Measurements from ENCODE around the gene IFITM2.
A peak's percentile ranks its signal among the peaks of the same experiment; 100 is the strongest.

The IFITM2 gene

DNA sequence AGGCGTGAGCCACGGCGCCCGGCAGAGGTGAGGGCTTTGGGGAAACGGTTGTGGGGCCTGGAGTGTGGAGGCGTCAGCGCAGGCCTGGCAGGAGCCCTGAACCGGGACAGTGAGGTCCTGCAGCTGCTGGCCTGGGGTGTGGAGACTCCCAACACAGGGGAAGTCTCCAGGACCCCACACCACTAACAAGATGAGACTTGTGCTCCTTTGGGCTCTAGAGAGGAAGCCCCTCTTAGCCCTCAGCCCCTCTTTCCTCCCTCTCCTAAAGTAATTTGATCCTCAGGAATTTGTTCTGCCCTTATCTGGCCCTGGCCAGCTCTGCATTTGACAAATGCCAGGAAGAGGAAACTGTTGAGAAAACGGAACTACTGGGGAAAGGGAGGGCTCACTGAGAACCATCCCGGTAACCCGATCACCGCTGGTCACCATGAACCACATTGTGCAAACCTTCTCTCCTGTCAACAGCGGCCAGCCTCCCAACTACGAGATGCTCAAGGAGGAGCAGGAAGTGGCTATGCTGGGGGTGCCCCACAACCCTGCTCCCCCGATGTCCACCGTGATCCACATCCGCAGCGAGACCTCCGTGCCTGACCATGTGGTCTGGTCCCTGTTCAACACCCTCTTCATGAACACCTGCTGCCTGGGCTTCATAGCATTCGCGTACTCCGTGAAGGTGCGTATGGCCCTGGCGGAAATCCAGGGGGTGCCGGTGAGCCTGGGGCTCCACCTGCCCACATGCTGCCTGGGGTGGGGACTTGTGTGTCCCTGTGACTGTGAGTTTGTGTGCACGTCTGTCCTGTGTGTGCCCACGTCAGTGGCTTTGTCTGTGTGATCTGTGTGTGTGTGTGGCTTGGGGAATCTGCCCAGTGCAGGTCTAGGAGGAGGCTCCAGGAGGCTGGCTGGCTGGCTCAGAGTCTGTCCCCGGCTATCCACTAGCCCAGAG, at the start of gene IFITM2:
IFITM2 (plus strand) TSS at position 51 of the 943 bp plus-strand sequence; CDS start at position 428, 377 bp downstream.
- peak; percentile 77 for DNase-seq

DNA sequence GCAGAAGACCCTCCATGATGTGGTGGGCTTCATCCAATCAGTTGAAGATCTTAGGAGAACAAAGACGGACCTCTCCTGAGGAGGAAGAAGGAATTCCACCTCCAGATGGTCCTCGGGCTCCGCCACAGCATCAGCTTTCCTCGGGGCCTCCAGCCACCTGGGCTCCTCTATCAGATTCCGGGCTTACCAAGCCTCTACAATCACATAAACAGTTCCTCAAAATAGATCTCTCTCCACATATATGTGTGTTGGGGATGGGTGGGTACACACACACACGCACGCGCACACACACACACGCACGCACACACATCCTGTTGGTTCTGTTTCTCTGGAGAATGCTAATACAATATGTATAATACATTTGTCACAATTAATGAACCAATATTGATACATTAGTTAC, 48.2 kb upstream of the IFITM2 start:
- no peak for DNase-seq

DNA sequence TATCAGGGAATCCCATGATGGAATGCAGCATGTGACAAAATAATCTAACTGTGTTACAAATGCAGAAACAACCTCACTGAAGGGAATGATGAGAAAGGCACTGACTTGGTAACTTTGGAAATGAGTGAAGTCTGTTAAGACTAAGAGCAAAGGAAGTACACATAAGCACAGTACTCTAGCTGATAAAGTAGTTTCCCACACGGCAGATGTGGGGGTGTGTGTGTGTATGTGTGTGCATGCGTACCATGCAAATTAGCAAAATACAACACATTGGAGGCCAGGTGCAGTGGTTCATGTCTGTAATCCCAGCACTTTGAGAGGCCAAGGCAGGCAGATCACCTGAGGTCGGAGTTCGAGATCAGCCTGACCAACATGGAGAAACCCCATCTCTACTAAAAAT, 46.0 kb upstream of the IFITM2 start:
- no peak for DNase-seq

DNA sequence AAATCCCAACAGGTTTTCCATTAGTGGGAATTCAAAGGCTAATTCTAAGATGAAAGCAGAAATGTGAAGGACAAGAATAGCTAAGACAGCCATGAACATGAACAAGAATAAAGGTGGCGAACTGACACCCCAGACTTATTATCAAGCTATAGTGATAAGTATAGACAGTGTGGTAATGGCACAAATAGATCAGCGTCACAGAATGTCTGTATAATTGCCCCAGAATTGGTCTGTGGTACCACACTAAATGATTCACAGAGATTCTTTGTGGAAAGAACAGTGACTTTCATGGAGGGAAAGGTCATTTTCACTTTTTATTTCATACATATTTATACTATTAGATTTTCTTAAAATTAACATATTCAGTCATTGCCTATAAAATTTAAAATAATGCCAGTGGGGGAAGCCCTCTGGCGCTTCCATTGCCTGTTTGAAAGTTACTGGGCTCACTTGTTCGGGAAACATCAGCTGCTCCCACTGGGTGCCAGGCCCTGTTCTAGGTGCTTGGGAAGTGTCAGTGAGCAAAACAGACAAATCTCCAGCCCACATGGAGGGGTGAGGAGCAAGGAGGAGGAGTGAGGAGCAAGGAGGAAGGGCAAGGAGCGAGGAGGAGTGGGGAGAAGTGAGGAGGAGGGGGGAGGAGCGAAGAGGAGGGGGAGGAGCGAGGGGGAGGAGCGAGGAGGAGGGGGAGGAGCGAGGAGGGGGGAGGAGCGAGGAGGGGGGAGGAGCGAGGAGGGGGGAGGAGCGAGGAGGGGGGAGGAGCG, 40.8 kb upstream of the IFITM2 start:
- peak; percentile 76 for DNase-seq

DNA sequence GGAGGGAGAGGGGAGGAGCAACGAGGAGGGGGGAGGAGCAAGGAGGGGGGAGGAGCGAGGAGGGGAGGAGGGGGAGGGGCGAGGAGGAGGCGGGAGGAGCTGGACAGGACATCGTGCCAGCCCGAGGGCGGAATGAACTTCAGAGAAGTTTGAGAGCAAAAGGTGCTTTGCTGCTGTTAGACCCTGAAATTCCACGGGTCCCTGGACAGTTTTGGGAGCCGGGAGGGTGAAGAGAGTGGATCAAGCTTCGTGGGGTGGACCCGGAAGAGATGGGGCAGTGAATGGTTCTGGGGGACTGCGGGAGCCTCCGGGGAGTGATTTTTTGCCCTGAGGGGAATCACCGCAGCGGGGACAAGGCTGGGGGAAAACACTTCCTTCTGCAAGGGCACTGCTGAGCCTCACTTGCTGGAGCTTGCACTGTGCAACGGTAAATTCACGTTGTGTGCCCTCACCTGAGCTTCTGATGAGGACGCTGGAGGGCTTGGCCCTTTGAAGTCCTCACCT, 40.1 kb upstream of the IFITM2 start:
- peak; percentile 85 for DNase-seq

DNA sequence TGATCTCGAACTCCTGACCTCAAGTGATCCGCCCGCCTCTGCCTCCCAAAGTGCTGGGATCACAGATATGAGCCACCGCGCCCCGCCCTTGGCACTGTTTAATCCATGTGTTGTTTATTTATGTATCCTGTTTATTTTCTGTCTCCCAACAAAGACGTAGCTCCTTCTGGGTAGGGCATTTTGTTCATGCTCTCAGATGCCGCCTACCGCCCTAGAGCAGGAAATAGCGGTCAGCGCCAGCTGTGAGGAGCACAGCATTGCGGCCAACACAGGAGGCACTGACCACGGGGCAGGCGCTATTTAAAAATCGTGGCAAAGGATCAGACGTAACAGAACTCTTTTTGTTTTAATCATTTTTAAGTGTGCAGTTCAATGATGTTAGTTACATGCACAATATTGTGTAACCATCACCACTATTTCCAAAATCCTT, 38.9 kb upstream of the IFITM2 start:
- peak; percentile 83 for DNase-seq

DNA sequence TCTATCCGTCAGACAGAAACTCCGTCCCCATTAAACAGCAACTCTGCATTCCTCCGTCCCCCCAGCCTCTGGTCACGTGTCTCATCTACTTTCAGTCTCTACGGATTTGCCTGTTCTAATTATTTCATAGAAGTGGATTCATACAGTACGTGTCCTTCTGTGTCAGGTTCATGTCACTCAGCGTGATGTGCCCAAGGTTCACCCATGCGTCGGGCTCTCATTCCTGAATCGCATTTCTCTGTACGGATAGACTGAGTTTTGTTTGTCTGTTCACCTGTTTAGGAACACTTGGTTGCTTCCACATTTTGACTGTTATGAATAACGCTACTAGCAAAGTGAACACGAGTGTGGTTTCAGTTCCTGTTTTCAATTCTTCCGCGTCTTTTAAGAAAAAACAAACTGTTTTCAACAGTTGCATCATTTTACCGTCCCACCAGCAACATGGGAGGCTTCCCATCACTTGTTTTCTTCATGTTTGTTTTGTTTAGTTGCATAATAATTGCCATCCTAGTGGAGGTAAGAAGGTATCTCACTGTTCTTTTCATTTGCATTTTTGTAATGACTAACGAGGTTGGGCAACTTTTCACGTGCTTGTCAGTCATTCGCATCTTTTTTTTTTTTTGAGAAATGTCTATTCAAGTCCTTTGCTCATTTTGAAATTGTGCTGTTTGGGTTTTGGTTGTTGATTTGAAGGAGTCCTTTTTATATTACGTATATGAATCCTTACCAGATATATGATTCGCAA, 38.3 kb upstream of the IFITM2 start:
- peak; percentile 82 for DNase-seq

DNA sequence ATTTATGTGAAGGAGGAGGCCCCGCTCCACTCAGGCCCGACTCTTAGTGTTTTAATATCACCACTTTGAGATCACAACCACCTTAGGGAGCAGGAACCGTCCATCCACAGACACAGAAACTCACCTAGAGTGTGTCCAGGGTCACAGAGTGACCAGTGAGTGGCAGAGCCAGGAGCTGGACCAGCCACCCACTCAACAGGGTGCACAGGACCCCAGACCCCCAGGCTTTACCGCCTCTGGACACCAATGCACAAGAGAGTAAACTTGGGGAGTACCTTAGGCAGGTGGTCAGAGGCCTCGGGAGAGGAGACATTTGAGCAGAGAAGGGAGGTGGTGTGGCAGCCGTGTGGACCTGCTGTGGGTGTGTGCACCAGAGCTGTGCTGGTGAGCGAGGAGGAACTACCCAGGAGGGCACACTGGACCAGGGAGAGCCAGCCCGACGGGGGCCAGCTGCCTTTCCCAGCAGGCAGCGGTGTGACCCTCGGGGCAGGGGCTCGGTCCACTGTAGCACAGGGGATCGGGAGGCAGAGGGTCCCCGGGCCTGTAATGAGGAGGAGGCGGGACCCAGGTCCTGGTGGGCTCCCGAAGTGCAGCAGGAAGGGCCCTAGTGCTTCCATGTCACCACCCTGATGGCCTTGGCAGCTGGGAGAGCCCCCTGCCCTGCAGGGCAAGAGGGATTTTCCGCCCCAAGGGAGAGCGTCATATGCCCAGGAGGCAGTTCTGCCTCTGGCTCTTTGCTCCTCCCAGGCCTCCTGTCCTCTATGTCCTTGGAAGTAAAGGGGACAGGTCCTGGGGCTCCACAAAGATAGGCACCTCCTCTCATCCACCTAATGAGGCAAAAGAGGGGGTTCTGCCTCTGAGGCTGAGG, 36.9 kb upstream of the IFITM2 start:
- DNase-seq = peak; percentile 60

DNA sequence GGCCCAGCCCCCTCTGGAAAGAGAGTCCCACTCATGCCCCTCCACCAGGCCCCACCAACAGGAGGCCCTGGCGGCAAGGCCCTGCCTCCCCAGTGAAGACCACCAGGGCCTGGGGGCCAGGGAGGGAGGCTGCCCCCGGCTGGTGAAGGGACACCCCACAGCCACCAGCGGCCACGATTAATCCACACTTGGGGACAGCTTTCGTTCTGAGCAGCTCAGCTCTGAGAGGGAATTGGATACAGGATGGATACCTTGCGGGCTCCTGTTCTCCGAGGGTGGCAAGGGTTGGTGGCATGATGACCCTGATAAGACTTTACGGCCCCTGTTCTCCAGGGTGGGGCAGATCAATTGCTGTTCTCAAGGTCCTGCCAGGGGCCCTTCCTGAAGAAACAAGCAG, 36.3 kb upstream of the IFITM2 start:
- DNase-seq = no peak

DNA sequence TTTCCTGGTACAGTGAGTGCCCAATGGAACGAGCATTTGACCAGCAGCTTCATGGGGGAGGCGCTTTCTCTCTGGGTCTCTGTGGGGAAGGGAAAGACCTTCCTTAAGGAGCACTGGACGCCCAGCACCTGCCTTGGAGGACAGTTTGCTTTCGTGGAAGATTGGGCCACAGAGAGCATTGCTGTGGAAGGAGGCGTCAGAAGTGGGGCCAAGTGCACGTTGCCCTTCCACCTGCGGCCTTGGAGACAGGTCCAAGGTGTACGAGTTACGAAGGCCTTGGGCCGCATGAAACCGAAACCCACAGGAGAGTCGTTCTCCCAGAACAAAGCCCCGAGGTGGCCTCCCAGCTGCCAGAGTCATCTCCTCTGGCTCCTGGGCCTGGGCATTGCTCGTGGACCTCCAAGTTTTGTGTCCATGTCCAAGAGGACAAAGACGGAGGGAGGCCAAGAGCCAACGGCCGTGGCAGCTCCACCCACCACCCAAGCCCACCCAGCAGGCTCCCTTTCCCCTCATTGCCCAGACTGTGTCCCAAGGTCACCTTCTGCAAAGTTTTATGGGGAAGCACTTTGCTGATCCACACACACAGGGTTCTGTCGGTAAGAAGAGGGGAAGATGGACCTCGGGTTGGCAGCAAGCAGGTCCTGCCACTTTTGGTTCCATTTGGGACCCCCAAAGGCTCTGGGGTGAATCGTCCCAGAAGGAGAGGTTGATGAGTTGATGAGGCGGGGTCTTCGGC, 35.3 kb upstream of the IFITM2 start:
- no peak for DNase-seq

DNA sequence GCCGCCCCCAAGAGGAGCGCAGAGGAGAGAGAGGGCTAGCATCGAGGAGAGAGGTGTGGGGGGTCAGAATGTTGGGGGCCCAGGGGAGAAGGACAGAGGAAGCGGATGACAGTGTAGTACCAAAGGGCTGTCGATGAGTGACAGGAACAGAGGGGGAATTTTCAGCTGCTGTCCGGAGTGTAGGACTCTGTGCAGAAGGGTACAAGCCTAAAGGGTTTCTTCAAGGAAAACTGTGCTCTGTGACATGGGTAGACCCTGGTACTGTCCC, 34.8 kb upstream of the IFITM2 start:
- no peak for DNase-seq

DNA sequence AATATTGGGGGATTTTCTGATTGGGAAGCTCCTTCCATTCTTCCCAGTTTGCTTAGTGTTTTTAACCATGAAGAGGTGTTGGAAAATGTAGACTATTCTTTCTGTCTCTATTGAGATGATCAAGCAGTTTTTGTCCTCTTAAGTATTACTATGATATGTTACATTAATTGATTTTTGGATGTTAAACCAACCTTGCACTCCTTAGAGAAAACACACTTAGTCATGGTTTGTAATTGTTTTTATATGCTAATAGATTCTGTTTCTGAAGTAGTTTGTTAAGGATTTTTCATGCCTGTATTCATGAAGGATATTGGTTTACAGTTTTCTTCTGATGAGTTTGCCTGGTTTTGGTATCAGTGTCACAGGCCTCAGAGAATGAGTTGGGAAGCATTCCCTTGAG, 31.4 kb upstream of the IFITM2 start:
- no peak for DNase-seq

DNA sequence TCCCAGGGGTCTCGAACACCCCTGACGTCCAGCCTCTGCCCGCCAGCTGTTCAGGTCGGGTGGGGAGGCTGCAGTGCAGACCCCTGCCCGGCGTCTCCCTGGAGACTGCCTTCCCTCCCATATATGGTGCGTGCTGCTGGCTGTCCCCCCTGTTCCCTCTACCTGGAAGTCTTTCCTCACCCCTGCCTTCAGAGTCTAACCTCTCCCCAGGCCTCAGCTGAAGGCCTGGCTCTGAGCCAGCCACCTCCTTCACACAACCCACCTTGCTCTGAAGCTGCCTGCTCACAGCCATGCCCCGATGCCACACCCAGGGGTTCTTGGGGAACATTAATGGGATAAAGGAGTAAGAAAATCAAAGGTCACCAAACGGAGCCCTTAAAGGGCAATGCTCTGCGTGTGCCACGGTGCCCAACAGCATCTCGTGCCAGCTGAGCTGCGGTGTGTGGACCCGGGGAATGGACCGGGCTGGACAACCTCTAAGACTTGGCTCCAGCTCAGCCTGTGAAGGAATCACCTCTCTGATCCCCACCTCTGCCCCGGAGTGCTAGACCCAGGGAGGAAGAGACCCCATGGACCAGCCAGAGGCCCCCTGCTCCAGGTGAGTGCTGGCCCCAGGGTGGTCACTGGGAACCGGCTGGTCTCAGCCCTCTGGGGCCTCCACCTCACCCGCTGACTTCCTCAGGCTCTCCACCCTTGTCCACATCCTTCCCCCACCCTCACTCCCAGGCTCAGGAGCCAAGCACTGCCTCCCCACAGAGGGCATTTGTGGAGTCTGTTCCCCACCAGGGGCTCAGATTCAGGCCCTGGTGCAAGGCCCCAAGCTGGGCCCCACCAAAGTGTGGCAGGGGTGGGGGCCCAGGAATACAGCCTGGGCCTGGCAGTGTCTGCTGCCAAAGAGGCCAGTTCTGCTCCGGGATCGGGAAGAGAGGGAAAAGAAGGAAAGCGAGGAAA, 29.3 kb upstream of the IFITM2 start, which contains the start of gene NLRP6:
NLRP6 (plus strand) TSS at position 407 of the 951 bp plus-strand sequence; CDS start at position 570, 163 bp downstream.
- no peak for DNase-seq

DNA sequence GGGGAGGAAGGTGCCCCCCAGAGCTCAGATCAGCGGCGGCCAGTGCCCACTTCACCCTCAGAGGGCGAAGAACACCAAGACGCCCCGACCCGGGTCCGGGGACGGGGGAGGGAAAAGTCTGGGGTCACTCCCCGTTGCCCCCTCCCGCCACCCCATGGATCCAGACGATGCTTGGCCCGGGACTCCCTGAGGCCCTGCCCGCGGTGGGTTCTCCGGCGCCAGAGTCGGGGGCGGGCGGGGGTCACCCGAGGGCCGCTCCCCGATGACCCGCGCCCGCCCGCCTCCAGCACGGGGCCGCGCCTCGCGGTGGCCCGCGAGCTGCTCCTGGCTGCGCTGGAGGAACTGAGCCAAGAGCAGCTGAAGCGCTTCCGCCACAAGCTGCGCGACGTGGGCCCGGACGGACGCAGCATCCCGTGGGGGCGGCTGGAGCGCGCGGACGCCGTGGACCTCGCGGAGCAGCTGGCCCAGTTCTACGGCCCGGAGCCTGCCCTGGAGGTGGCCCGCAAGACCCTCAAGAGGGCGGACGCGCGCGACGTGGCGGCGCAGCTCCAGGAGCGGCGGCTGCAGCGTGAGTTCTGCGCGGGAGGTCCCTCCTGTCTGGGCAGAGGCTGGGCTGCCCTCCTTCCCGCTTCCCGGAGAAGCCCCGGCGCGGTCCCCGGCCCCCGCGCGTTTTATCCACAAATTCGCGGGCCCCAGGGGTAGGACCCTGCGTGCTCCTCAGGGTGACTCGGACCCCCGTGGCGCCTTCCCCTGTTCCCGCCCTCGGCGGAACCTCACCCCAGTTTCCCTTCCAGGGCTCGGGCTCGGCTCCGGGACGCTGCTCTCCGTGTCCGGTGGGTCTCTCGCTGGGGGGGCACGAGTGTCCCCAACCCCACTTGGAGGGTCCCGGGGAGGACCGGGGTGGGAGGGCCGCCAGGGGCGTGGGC, 28.3 kb upstream of the IFITM2 start:
- DNase-seq = peak; percentile 70

DNA sequence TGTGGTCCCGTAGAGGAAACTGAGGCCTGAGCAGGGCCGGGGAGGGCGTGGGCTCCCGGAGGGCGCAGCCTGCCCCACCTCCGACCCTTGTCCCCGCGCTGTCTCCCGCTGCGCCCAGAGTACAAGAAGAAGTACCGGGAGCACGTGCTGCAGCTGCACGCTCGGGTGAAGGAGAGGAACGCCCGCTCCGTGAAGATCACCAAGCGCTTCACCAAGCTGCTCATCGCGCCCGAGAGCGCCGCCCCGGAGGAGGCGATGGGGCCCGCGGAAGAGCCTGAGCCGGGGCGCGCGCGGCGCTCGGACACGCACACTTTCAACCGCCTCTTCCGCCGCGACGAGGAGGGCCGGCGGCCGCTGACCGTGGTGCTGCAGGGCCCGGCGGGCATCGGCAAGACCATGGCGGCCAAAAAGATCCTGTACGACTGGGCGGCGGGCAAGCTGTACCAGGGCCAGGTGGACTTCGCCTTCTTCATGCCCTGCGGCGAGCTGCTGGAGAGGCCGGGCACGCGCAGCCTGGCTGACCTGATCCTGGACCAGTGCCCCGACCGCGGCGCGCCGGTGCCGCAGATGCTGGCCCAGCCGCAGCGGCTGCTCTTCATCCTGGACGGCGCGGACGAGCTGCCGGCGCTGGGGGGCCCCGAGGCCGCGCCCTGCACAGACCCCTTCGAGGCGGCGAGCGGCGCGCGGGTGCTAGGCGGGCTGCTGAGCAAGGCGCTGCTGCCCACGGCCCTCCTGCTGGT, 27.5 kb upstream of the IFITM2 start:
- peak; percentile 82 for DNase-seq

DNA sequence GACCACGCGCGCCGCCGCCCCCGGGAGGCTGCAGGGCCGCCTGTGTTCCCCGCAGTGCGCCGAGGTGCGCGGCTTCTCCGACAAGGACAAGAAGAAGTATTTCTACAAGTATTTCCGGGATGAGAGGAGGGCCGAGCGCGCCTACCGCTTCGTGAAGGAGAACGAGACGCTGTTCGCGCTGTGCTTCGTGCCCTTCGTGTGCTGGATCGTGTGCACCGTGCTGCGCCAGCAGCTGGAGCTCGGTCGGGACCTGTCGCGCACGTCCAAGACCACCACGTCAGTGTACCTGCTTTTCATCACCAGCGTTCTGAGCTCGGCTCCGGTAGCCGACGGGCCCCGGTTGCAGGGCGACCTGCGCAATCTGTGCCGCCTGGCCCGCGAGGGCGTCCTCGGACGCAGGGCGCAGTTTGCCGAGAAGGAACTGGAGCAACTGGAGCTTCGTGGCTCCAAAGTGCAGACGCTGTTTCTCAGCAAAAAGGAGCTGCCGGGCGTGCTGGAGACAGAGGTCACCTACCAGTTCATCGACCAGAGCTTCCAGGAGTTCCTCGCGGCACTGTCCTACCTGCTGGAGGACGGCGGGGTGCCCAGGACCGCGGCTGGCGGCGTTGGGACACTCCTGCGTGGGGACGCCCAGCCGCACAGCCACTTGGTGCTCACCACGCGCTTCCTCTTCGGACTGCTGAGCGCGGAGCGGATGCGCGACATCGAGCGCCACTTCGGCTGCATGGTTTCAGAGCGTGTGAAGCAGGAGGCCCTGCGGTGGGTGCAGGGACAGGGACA, 26.7 kb upstream of the IFITM2 start:
- DNase-seq = peak; percentile 78

DNA sequence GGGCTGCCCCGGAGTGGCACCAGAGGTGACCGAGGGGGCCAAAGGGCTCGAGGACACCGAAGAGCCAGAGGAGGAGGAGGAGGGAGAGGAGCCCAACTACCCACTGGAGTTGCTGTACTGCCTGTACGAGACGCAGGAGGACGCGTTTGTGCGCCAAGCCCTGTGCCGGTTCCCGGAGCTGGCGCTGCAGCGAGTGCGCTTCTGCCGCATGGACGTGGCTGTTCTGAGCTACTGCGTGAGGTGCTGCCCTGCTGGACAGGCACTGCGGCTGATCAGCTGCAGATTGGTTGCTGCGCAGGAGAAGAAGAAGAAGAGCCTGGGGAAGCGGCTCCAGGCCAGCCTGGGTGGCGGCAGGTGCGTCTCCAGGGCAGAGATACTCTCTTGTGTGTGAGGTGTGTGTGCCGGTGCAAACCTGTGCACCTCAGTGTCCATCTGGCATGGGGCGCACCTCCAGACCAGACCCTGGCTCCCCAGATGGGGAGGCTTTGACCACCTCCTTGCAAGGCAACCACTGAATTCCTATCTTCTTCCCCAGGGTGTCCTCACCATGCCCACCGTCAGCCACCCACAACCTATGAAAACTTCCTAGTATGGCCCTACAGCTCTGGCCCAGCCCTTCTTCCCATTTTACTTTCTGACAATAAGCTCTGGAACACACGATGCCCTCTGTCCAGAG, 26.0 kb upstream of the IFITM2 start:
- no peak for DNase-seq
